Measurements from ENCODE around the gene C4orf50.

The C4orf50 gene

GRCh38 chr4:5973486-5974220 lies 44.6 kb downstream of the C4orf50 start:
- no peak overlapping the region for H3K4me2 ChIP-seq (ENCODE audit: low read length)
- no peaks in the 10 kb centered on the region for H3K4me1 ChIP-seq (ENCODE audit: control insufficient read depth, low read depth, low read length)
- no peak overlapping the region for H2AK5ac ChIP-seq (ENCODE audit: low read length)
- H3K36me3 ChIP-seq (ENCODE audit: control insufficient read depth, insufficient read depth, low read length): no peaks in the 10 kb centered on the region
- H3K4ac ChIP-seq (ENCODE audit: low read depth, low read length): no peak overlapping the region
- no peak overlapping the region for H2BK5ac ChIP-seq (ENCODE audit: low read length)
- H3K27me3 ChIP-seq (ENCODE audit: insufficient read depth, low read length, poor library complexity): no peaks in the 10 kb centered on the region
- H3K79me1 ChIP-seq (ENCODE audit: low read length): no peaks in the 10 kb centered on the region
- DNase-seq: no peak
- H3K56ac ChIP-seq (ENCODE audit: low read length): no peak overlapping the region
- H4K5ac ChIP-seq (ENCODE audit: low read length): no peak overlapping the region
- H3K23ac ChIP-seq (ENCODE audit: low read length): no peak overlapping the region
- no peaks in the 10 kb centered on the region for H3K79me2 ChIP-seq (ENCODE audit: control insufficient read depth, insufficient read depth, low read length)
- H2BK15ac ChIP-seq (replicated peaks; ENCODE audit: low read depth): no peak overlapping the region
- no peak overlapping the region for H2BK120ac ChIP-seq (ENCODE audit: low read depth, low read length)
- H3K18ac ChIP-seq (ENCODE audit: low read length): no peak overlapping the region
- no peak overlapping the region for H3K27ac ChIP-seq (ENCODE audit: low read depth, low read length)
- no peak overlapping the region for H4K8ac ChIP-seq (ENCODE audit: low read depth, low read length)
- H3K4me3 ChIP-seq (ENCODE audit: low read length): no peak overlapping the region
- no CpG with 5 or more reads among the region's 25 CpGs for WGBS (ENCODE audit: extremely low coverage, insufficient coverage, low lambda C conversion rate)
- H3K9ac ChIP-seq (ENCODE audit: low read length): no peak overlapping the region

DNA sequence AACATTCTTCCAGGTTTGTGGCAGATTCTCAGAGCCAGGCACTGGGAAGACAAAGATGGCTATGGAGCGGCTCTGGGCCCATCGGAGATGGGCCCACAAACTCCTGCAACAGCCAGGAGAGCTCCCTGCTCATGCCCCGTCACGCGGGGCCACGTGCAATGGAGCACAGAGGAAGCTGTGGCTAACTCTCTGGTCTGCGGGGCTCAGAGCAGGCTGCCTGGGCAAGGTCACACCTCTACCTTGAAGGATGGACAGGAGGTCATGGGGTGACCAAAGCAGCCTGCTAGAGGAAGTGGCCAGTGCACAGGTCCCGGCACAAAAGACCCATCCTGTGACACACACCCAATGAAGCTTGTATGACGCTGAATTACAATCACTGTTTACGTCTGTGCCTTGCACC lies 45.2 kb downstream of the C4orf50 start:
- H4K8ac ChIP-seq (ENCODE audit: low read depth, low read length): no peak overlapping the region
- H3K18ac ChIP-seq (ENCODE audit: low read length): no peak overlapping the region
- H3K4ac ChIP-seq (ENCODE audit: low read depth, low read length): no peak overlapping the region
- no peak overlapping the region for H3K4me2 ChIP-seq (ENCODE audit: low read length)
- no peak overlapping the region for H3K27ac ChIP-seq (ENCODE audit: low read depth, low read length)
- no CpG with 5 or more reads among the region's 10 CpGs for WGBS (ENCODE audit: extremely low coverage, insufficient coverage, low lambda C conversion rate)
- no peak for DNase-seq
- no peak overlapping the region for H3K9ac ChIP-seq (ENCODE audit: low read length)
- no peak overlapping the region for H3K56ac ChIP-seq (ENCODE audit: low read length)
- no peak overlapping the region for H4K5ac ChIP-seq (ENCODE audit: low read length)
- H3K79me2 ChIP-seq (ENCODE audit: control insufficient read depth, insufficient read depth, low read length): no peaks in the 10 kb centered on the region
- no peaks in the 10 kb centered on the region for H3K4me1 ChIP-seq (ENCODE audit: control insufficient read depth, low read depth, low read length)
- no peak overlapping the region for H2BK120ac ChIP-seq (ENCODE audit: low read depth, low read length)
- H3K36me3 ChIP-seq (ENCODE audit: control insufficient read depth, insufficient read depth, low read length): no peaks in the 10 kb centered on the region
- no peak overlapping the region for H3K23ac ChIP-seq (ENCODE audit: low read length)
- H3K27me3 ChIP-seq (ENCODE audit: insufficient read depth, low read length, poor library complexity): no peaks in the 10 kb centered on the region
- H3K79me1 ChIP-seq (ENCODE audit: low read length): no peaks in the 10 kb centered on the region
- no peak overlapping the region for H2BK5ac ChIP-seq (ENCODE audit: low read length)
- no peak overlapping the region for H3K4me3 ChIP-seq (ENCODE audit: low read length)
- no peak overlapping the region for H2BK15ac ChIP-seq (replicated peaks; ENCODE audit: low read depth)
- H2AK5ac ChIP-seq (ENCODE audit: low read length): no peak overlapping the region

GRCh38 chr4:5972571-5972970 lies 45.7 kb downstream of the C4orf50 start:
- no CpG with 5 or more reads among the region's 11 CpGs for WGBS (ENCODE audit: extremely low coverage, insufficient coverage, low lambda C conversion rate)
- Histone ChIP-seq H4K5ac (ENCODE audit: low read length) (no peak overlapping the region), H3K9ac (ENCODE audit: low read length) (no peak overlapping the region), H3K79me2 (ENCODE audit: control insufficient read depth, insufficient read depth, low read length) (no peaks in the 10 kb centered on the region), H2BK5ac (ENCODE audit: low read length) (no peak overlapping the region), H3K27ac (ENCODE audit: low read depth, low read length) (no peak overlapping the region), H3K56ac (ENCODE audit: low read length) (no peak overlapping the region), H3K23ac (ENCODE audit: low read length) (no peak overlapping the region), H3K4me1 (ENCODE audit: control insufficient read depth, low read depth, low read length) (no peaks in the 10 kb centered on the region), H3K79me1 (ENCODE audit: low read length) (no peaks in the 10 kb centered on the region), H3K27me3 (ENCODE audit: insufficient read depth, low read length, poor library complexity) (no peaks in the 10 kb centered on the region), H2BK120ac (ENCODE audit: low read depth, low read length) (no peak overlapping the region), H3K4me3 (ENCODE audit: low read length) (no peak overlapping the region), H2BK15ac (replicated peaks; ENCODE audit: low read depth) (no peak overlapping the region), H4K8ac (ENCODE audit: low read depth, low read length) (no peak overlapping the region), H3K36me3 (ENCODE audit: control insufficient read depth, insufficient read depth, low read length) (no peaks in the 10 kb centered on the region), H3K4me2 (ENCODE audit: low read length) (no peak overlapping the region), H3K18ac (ENCODE audit: low read length) (no peak overlapping the region), H3K4ac (ENCODE audit: low read depth, low read length) (no peak overlapping the region), H2AK5ac (ENCODE audit: low read length) (no peak overlapping the region)
- no peak for DNase-seq

DNA sequence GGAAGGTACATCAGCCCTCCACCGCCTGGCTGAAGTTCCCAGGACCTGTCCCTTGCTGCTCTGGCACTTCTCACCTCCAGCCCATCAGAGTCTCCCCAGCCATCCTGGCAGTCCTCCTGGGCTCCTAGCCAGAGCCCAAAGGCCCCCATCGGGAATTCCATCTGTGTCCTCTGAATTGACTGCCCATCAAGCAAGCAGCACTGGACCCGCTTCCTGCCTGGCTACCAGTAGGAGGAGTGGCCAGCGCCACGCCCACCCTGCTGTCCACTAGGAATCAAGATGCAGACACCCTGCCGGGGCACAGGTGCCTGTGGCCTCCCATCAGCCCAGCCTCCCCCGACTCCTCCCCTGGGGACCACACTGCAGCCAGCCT lies 47.2 kb downstream of the C4orf50 start:
- no peak overlapping the region for H2BK120ac ChIP-seq (ENCODE audit: low read depth, low read length)
- H3K27ac ChIP-seq (ENCODE audit: low read depth, low read length): no peak overlapping the region
- no peak overlapping the region for H2BK5ac ChIP-seq (ENCODE audit: low read length)
- H3K4me1 ChIP-seq (ENCODE audit: control insufficient read depth, low read depth, low read length): no peaks in the 10 kb centered on the region
- H3K23ac ChIP-seq (ENCODE audit: low read length): no peak overlapping the region
- no peak overlapping the region for H3K4me2 ChIP-seq (ENCODE audit: low read length)
- H3K9ac ChIP-seq (ENCODE audit: low read length): no peak overlapping the region
- no peak overlapping the region for H3K18ac ChIP-seq (ENCODE audit: low read length)
- no peak overlapping the region for H4K8ac ChIP-seq (ENCODE audit: low read depth, low read length)
- DNase-seq: no peak
- H2BK15ac ChIP-seq (replicated peaks; ENCODE audit: low read depth): no peak overlapping the region
- no peaks in the 10 kb centered on the region for H3K79me1 ChIP-seq (ENCODE audit: low read length)
- no peak overlapping the region for H2AK5ac ChIP-seq (ENCODE audit: low read length)
- H3K4me3 ChIP-seq (ENCODE audit: low read length): no peak overlapping the region
- no CpG with 5 or more reads among the region's 7 CpGs for WGBS (ENCODE audit: extremely low coverage, insufficient coverage, low lambda C conversion rate)
- H3K79me2 ChIP-seq (ENCODE audit: control insufficient read depth, insufficient read depth, low read length): no peaks in the 10 kb centered on the region
- no peak overlapping the region for H4K5ac ChIP-seq (ENCODE audit: low read length)
- no peak overlapping the region for H3K56ac ChIP-seq (ENCODE audit: low read length)
- H3K36me3 ChIP-seq (ENCODE audit: control insufficient read depth, insufficient read depth, low read length): no peaks in the 10 kb centered on the region
- H3K27me3 ChIP-seq (ENCODE audit: insufficient read depth, low read length, poor library complexity): no peaks in the 10 kb centered on the region
- no peak overlapping the region for H3K4ac ChIP-seq (ENCODE audit: low read depth, low read length)

DNA sequence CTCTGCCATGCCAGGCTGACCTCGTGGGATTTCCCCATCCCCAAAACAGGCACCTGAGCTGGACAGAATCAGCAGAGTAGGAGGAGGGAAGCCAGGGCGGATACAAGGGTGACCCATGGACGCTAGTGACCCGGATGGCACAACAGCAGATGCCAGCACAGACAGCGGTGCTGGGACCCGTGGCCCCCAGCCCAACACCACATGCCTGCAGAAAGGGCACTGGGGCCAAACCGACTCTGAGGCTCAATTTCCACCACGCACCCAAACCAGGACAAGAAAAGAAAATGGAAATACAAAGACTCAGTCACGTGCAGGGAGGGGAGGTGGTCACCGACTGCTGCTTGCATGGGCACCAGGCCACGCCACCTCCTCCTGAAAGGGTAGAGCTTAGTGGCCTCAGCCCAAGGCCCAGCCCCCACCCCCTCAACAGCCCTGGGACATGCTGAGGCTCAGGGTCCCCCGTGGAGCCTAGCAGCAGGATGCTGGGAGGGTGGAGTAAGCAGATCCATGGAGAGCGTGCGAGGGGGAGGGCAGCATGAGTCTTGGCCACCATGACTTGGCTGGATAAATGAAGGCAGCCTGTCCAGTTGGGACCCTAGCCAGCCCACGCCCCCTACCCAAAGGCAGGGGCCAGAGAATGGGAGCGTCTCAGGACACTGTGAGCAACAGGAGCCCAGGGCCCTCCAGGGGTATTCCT lies 47.7 kb downstream of the C4orf50 start:
- Histone ChIP-seq H3K79me1 (ENCODE audit: low read length) (no peaks in the 10 kb centered on the region), H2BK120ac (ENCODE audit: low read depth, low read length) (no peak overlapping the region), H2BK5ac (ENCODE audit: low read length) (no peak overlapping the region), H2AK5ac (ENCODE audit: low read length) (no peak overlapping the region), H3K27me3 (ENCODE audit: insufficient read depth, low read length, poor library complexity) (no peaks in the 10 kb centered on the region), H3K4me3 (ENCODE audit: low read length) (no peak overlapping the region), H3K23ac (ENCODE audit: low read length) (no peak overlapping the region), H2BK15ac (replicated peaks; ENCODE audit: low read depth) (no peak overlapping the region), H3K4me1 (ENCODE audit: control insufficient read depth, low read depth, low read length) (no peaks in the 10 kb centered on the region), H4K8ac (ENCODE audit: low read depth, low read length) (no peak overlapping the region), H3K18ac (ENCODE audit: low read length) (no peak overlapping the region), H3K9ac (ENCODE audit: low read length) (no peak overlapping the region), H3K79me2 (ENCODE audit: control insufficient read depth, insufficient read depth, low read length) (no peaks in the 10 kb centered on the region), H4K5ac (ENCODE audit: low read length) (no peak overlapping the region), H3K36me3 (ENCODE audit: control insufficient read depth, insufficient read depth, low read length) (no peaks in the 10 kb centered on the region), H3K4me2 (ENCODE audit: low read length) (no peak overlapping the region), H3K56ac (ENCODE audit: low read length) (no peak overlapping the region), H3K4ac (ENCODE audit: low read depth, low read length) (no peak overlapping the region), H3K27ac (ENCODE audit: low read depth, low read length) (no peak overlapping the region)
- no CpG with 5 or more reads among the region's 16 CpGs for WGBS (ENCODE audit: extremely low coverage, insufficient coverage, low lambda C conversion rate)
- DNase-seq: no peak

Data from mesendoderm (in vitro differentiated cells).